GDM1 (cell line): ENCODE results near the gene NFASC.

Experiments
- DNase-seq: peaks from one replicate; lab custom pipeline; 2025; lab: John Stamatoyannopoulos, UW

Gene NFASC

GRCh38 chr1:204889681-204890383 lies 19.2 kb downstream of the NFASC start:
- DNase-seq, result no peak

- DNase-seq, result no peak
These were observed 21.2 kb downstream of the NFASC start for GRCh38 chr1:204891860-204892259.

- DNase-seq, result no peak
These were observed 23.4 kb downstream of the NFASC start for GRCh38 chr1:204894031-204894430.

GRCh38 chr1:204894606-204895005 lies 23.9 kb downstream of the NFASC start:
- no peak for DNase-seq

- no peak for DNase-seq
These were observed 25.4 kb downstream of the NFASC start for GRCh38 chr1:204896023-204896422.

GRCh38 chr1:204896787-204897469 lies 26.3 kb downstream of the NFASC start:
- no peak for DNase-seq

- DNase-seq, result no peak
These were observed 30.1 kb downstream of the NFASC start for GRCh38 chr1:204900721-204901120.

GRCh38 chr1:204902671-204903070 lies 32.0 kb downstream of the NFASC start:
- no peak for DNase-seq

GRCh38 chr1:204904228-204904810 lies 33.7 kb downstream of the NFASC start:
- no peak for DNase-seq

- DNase-seq, result no peak
These were observed 38.4 kb downstream of the NFASC start for GRCh38 chr1:204909109-204909508.

- DNase-seq, result no peak
These were observed 45.3 kb downstream of the NFASC start for GRCh38 chr1:204915861-204916495.

- no peak for DNase-seq
These were observed 47.1 kb downstream of the NFASC start for GRCh38 chr1:204917802-204918201.

- no peak for DNase-seq
These were observed 49.8 kb downstream of the NFASC start for GRCh38 chr1:204920511-204920910.

- no peak for DNase-seq
These were observed 50.3 kb downstream of the NFASC start for GRCh38 chr1:204920967-204921366.

GRCh38 chr1:204921855-204922516 lies 51.3 kb downstream of the NFASC start:
- no peak for DNase-seq

GRCh38 chr1:204923201-204923600 lies 52.5 kb downstream of the NFASC start:
- DNase-seq, result no peak

GRCh38 chr1:204923626-204924012 lies 53.0 kb downstream of the NFASC start:
- no peak for DNase-seq

- DNase-seq, result no peak
These were observed 53.5 kb downstream of the NFASC start for GRCh38 chr1:204924013-204924759.

- DNase-seq, result no peak
These were observed 55.0 kb downstream of the NFASC start for GRCh38 chr1:204925701-204926100.

GRCh38 chr1:204927673-204928641 lies 57.3 kb downstream of the NFASC start:
- DNase-seq, result no peak
